HG03135 (cell line): ENCODE results near the gene ZNF329.
"Not testable (repeated sequence)": the region's sequence is repeated elsewhere in the genome, so short reads cannot be mapped to it uniquely, and the experiment has no call there.

Experiments used
- ATAC-seq: cut with Tn5 transposase; IDR thresholded peaks from one replicate; pipeline ENCODE4 v1.9.1; 2021; ENCODE audit warnings: mild to moderate bottlenecking, moderate library complexity; ENCODE audit not compliant: unreplicated experiment

The ZNF329 gene

GRCh38 chr19:58150328-58150921, at the start of gene ZNF329:
Gene ZNF329 (minus strand): TSS chr19:58150789. CDS start chr19:58129503, 21,286 bp downstream.
- peak; percentile 53 for ATAC-seq

DNA sequence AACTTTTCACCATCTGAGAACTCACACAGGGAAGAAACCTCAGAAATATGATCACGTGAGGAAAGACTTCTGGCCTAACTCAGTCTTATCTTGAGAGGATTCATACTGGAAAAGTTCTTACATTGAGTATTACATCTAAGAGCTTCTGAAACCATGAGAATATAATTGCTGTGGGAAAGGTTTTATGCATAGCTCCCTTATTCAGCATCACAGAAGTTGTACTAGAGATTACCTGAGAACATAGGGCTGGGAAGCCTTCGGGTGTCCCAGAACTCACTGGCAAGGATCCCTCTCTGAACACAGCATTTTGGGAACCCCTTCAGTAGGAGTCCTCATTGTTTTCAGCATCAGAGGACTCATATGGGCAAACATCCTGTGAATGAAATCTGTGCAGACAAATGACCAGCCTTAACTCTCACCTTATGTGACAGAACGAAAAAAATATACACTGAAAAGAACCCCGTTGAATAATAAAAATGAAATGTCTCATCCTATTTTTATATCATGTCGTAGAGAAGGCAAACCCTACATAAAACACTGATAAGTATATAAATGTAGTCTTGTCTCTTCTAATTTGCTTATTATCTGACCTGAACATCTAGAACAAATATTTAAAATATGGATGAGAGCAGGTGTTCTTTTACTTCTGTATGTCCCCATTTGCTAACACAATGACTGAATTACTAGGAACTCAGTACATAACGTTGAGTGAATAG, 46.5 kb upstream of the ZNF329 start:
- ATAC-seq = no peak

DNA sequence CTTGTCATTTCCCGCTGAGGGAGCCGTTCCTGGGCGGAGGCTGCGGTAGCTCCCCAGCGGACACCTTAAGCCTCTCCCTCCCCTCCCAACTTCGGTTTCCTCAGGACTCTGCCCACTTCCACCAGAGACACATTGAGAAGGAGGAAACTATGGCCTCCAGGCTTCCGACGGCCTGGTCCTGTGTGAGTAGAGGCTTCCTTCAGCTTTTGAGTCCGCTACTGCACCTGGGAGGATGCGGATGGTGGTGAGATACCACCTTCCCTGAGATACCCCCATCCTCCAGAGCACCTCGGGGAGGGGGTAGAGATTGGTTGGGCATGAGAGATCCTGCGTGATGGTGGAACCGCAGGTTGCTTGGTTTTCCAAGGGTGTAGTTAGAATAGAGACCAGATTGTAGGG, 33.2 kb upstream of the ZNF329 start:
- peak; percentile 8 for ATAC-seq

DNA sequence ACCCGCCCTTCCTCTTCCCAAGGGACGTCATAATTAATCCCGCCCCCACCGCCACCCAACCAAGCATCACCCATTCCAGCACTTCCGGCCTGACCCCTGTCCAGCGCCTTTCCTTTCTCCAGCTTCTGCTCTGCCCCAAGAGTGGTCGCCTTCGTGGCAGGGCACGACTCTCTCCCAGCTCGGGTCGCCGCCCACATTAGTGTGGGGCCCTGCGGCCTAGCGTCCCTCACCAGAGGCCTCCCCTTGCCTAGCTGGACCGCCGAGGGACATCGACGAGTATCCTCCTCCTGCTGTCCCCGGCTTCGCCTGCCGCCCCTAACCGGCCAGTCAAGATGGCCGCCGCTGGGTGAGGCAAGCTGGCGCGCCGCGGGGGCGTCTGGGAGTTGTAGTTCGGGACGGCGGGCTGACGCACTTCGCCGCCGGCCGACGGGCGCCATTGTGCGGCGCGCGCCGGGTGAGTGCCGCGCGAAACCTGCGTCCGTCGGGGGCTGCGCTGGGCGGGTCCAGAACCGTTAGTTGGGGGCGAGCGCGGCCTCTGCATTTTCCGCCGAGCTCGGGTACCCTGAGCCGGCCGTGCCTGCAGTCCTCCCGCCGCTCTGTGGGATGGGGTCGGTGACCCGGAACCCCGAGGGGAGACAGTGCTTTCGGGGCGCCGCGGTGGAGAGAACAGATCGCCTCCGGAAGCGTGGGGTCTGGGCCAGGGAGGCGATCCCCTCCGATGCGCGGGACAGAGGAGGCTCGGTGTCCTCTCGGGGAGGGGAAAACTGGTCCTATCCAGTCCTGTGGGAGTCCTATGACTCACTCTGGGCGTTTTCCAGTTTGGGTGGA, 32.6 kb upstream of the ZNF329 start, which contains the start of gene ZNF274:
Gene ZNF274 (plus strand): TSS at position 73 of the 828 bp plus-strand sequence. CDS start 905 bp downstream, outside the sequence.
- peak; percentile 79 for ATAC-seq

DNA sequence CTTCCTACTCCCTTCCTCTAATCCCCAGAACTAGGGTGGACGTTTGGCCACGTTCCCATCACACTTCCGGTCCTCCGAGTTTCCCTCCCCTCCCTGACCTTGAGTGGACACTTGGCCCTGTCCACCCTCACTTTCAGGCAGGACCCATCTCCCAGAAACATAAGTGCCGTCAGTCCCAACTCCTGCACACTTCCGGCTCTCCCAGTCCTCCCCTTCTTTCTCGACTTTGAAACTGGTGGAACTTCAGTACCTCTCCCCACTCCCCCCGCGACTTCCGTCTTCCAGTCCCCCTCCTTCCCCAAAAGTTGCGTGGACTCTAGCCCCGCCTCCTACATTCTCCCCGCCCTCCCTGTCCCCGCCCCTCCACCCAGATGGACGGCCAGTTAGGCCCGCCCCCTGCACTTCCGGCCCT, 32.0 kb upstream of the ZNF329 start:
- no peak for ATAC-seq

DNA sequence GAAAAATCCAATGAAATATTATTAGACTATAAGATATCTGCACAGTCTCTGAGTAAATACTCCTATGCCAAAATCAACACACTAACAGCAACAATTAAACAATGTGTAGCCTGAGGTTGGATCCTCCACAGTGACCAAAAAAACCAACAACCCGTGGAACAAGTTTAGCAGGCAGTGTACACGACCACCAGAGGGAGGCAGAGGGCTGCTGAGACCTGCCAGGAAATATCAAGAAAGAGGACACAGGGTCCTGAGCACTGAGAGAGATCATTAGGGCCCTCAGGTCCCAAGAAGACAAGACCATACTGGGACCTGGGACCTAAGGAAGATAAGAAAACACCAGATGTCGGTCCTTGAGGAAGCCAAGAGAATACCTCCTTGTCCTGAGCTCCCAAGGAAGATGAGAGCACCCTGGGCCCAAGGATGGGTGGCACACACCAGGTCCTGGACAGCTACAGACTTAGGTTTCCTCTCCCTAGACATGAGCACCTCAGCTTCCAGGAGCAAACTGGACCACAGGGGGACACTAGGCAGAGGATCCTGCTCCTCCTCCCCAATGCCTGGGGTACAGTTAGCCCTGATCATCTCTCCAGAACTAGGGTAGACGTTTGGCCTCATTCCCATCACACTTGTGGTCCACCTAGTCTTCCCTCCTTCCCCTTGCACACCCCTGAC, 31.4 kb upstream of the ZNF329 start:
- ATAC-seq = no peak

DNA sequence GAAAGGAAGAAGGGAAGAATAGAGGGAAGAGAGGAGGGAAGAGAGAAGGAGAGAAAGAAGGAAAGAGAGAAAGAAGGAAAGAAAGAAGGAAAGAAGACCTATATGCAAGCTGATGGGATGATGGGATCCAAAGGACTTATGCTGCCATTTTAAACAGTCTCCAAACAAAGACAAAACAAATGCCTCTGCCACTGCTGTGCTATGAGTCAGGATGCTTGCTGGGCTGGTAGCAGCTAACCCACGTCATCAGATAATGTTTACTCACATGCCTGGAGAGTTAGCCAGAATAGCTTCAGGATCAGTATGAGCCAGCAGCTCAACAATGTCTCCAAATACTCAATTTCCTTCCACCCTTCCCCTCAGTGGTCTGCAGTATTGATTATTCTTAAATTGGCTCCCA, 20.3 kb upstream of the ZNF329 start:
- no peak for ATAC-seq

- ATAC-seq = no peak
These were observed 16.2 kb upstream of the ZNF329 start for GRCh38 chr19:58166708-58167280.

- ATAC-seq = no peak
These were observed 15.7 kb upstream of the ZNF329 start for GRCh38 chr19:58166268-58166667.

DNA sequence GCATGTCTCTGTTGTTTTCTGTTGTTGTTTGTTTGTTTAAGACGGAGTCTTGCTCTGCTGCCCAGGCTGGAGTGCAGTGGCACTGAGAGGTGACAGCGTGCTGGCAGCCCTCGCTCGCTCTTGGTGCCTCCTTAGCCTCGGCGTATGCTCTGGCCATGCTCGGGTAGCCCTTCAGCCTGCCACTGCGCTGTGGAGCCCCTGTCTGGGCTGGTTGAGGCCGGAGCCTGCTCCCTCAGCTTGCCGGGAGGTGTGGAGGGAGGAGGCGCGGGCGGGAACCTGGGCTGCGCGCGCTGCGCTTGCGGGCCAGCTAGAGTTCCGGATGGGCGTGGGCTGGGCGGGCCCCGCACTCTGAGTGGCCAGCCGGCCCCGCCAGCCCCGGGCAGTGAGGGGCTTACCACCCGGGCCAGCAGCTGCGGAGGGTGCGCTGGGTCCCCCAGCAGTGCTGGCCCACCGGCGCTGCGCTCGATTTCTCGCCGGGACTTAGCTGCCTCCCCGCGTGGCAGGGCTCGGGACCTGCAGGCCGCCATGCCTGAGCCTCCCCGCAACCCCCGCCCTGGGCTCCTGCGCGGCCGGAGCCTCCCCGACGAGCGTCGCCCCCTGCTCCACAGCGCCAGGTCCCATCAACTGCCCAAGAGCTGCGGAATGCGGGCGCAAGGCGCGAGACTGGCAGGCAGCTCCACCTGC, 6.6 kb upstream of the ZNF329 start:
- no peak for ATAC-seq

- peak; percentile 68 for ATAC-seq
These were observed 4.4 kb upstream of the ZNF329 start for GRCh38 chr19:58154679-58155648.

DNA sequence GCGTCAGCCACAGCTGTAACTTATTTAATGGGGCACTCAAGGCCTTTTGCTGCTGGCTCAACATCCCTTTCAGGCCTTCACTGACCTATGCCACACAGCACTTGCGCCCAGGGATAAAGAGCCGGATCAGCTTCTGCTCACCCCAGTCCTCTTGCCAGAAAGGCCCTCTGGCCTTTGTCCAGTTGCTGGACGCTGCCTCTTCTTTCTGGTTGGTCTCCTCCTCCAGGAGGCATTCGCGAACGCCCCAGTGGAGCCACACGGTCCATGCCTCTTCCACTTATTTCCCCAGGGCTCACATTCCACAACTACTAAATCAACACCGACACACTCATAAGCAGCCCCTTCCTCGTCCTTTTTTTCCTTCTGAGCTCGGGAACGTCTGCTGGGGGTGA, 3.7 kb upstream of the ZNF329 start:
- ATAC-seq = no peak

- ATAC-seq = no peak
These were observed 2.8 kb upstream of the ZNF329 start for GRCh38 chr19:58153386-58153785.

- ATAC-seq = not testable (repeated sequence)
These were observed 3.1 kb downstream of the ZNF329 start for GRCh38 chr19:58147475-58147874.

DNA sequence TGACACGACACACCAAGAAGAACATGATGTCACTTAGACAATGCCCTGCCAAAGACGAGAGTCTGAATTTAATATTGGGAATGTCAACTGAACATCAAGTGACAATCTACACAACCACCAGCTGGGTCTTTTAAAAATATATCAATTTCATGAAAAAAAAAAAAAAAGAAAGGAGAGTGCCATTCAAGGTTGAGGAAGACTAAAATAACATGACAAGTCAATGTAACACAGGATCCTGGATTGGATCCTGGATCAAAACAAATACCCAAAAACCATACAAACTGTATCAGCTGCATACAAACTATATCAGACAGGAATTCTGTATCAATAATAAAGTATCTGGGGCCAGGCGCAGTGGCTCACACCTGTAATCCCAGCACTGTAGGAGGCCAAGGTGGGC, 4.7 kb downstream of the ZNF329 start:
- no peak for ATAC-seq

GRCh38 chr19:58134244-58134643, 16.3 kb downstream of the ZNF329 start:
- no peak for ATAC-seq

DNA sequence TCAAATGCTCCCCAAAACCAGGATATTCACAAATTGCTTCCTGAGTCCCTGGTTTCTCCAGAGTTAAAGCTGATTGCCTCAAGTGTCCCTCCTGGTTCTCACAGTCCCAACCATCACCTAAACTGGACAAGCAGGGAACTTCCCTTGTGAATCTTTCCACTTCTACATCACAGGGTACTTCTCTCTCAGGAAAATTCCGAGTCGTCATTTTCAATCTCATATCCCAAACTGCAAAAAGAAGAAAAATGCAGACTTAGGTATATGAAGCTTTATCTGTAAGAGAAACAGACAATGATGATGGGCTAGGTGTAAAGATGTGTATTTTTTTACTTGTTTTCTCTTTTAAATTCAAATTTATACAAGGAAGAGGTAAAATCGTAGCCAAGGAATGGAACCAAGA, 21.3 kb downstream of the ZNF329 start:
- ATAC-seq = no peak

GRCh38 chr19:58128041-58128685, 22.4 kb downstream of the ZNF329 start:
- no peak for ATAC-seq

DNA sequence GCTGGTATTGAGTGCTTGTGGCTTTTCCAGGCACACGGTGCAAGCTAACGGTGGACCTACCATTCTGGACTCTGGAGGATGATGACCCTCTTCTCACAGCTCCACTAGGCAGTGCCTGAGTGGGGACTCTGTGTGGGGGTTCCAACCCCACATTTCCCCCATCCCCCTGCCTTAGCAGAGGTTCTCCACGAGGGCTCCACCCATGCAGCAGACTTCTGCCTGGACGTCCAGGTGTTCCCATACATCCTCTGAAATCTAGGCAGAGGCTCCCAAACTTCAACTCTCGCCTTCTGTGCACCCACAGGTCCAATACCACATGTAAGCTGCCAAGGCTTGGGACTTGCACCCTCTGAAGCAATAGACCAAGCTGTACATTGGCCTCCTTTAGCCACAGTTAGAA, 27.2 kb downstream of the ZNF329 start:
- ATAC-seq = no peak
